ENCODE measurements around the gene ZMIZ1.

ZMIZ1 gene

DNA sequence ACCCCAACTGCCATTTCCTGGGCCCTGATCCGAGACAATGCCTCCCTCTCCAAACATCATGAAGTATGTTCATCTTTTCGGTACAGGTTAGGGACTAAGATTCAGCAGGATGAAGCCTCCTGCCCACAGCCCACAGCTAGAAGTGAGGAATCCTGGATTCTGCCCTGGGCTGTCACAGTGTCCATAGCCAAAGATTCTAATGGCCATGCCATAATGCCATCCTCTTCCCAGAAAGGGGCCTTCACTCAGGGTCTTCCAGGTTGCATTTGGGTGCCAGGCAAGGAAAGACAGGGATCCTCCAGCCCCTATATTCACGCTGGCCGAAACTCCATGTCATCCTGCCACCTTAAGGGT lies 15.7 kb upstream of the ZMIZ1 start:
- no peak overlapping the region for H3K9ac ChIP-seq (ENCODE audit: low read depth in 1 of 2, low read length in 2 of 2)
- no peak overlapping the region for H3K4me3 ChIP-seq (ENCODE audit: low read depth in 1 of 2, low read length in 2 of 2)
- H3K36me3 ChIP-seq (ENCODE audit: control insufficient read depth in 1 of 2, insufficient read depth in 2 of 2, low read length in 2 of 2): no peaks in the 10 kb centered on the region
- H3K9me3 ChIP-seq (ENCODE audit: control insufficient read depth in 1 of 2, low read length in 2 of 2): no peaks in the 10 kb centered on the region
- peaks cover 70 to 78% of the 10 kb centered on the region in 2 donors for H3K4me1 ChIP-seq (ENCODE audit: control insufficient read depth in 1 of 2, insufficient read depth in 2 of 2, low read length in 2 of 2)
- no peak overlapping the region for H3K27ac ChIP-seq (ENCODE audit: low read depth, low read length)
- no peaks in the 10 kb centered on the region for H3K27me3 ChIP-seq (ENCODE audit: control insufficient read depth in 1 of 2, insufficient read depth in 2 of 2, low read length in 2 of 2)

DNA sequence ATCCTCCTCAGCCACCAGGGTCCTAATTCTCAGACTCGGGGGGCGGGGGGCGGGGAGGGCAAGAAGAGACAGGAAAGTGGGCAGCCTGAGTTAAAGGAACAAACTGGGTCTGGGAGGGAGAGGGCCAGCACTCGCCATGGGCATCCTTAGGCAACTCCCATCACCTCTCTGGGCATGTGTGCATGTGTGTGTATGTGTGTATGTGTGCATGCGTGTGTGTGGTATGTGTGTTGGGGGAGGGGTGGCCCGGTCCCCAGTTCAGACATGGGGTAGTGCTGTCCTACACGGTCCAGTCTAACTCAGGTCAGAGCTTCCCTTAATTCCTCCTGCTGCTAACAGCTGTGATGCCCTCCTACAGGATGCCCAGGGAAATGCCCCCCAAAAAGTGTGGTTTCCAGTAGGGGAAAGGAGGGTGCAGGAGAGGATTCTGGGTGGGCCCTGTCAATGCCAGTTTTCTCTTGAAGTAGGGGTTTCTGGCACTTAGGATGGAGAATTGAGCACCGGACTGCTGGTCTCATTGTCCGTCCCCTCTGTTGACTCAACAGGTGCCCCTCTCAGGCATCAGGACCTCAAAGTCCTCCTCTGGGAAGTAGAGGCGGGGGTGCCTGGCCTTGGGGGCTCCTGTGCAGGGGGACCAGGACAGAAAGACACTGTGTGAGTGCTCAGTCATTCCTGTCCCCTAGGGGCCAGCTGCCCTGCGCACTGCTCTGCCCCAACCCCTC lies 15.1 kb upstream of the ZMIZ1 start:
- H3K4me3 ChIP-seq (ENCODE audit: low read depth in 1 of 2, low read length in 2 of 2): no peak overlapping the region
- no peaks in the 10 kb centered on the region for H3K27me3 ChIP-seq (ENCODE audit: control insufficient read depth in 1 of 2, insufficient read depth in 2 of 2, low read length in 2 of 2)
- no peak overlapping the region for H3K9ac ChIP-seq (ENCODE audit: low read depth in 1 of 2, low read length in 2 of 2)
- no peaks in the 10 kb centered on the region for H3K36me3 ChIP-seq (ENCODE audit: control insufficient read depth in 1 of 2, insufficient read depth in 2 of 2, low read length in 2 of 2)
- no peak overlapping the region for H3K27ac ChIP-seq (ENCODE audit: low read depth, low read length)
- H3K9me3 ChIP-seq (ENCODE audit: control insufficient read depth in 1 of 2, low read length in 2 of 2): no peaks in the 10 kb centered on the region
- H3K4me1 ChIP-seq (ENCODE audit: control insufficient read depth in 1 of 2, insufficient read depth in 2 of 2, low read length in 2 of 2): peaks cover 70 to 78% of the 10 kb centered on the region in 2 donors

DNA sequence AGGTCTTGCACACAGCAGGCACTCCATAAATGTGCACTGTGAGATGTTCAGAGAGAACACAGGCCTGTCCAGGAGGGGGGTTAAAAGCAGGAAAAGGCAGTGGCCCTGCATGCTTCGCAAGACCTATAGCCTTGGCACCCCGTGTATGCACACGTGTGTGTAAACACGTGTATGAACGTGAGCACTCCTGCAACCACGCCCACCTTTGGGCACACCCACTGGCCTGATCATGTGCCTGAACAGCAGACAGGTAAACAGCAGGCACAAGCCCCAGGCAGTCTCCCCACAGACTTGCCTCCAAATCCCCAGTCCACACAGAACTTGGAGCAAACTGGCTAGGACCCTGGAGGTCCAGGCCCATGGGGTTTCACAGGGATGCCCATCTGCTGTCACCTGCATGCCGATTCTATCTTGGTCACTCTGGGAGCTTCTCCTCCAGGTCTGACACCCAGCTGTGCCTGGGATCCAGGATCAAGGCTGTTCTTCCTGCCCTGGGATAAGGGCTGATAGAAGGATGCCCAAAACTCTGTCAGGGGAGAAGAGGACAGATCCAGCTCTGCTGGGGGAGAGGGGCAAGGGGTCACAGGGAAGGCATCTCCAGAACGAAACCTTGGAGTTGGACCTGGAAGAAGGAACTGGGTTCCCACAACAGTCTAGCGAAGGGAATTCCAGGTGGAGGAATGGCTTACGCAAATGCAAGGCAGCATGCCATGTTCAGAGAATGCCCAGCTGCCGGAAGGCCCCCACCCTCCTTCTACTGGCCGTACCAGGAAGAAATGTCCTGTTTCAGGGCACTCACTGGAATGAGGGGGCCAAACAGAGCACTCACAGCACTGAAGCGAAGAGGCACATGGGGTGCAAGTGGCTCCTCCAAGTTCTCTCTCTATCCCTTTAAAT lies 14.3 kb upstream of the ZMIZ1 start:
- H3K9me3 ChIP-seq (ENCODE audit: control insufficient read depth in 1 of 2, low read length in 2 of 2): no peaks in the 10 kb centered on the region
- H3K4me3 ChIP-seq (ENCODE audit: low read depth in 1 of 2, low read length in 2 of 2): no peak overlapping the region
- no peaks in the 10 kb centered on the region for H3K36me3 ChIP-seq (ENCODE audit: control insufficient read depth in 1 of 2, insufficient read depth in 2 of 2, low read length in 2 of 2)
- peak overlapping the region in 1 of 2 donors; percentile 18 for H3K9ac ChIP-seq (ENCODE audit: low read depth in 1 of 2, low read length in 2 of 2)
- peak overlapping the region; percentile 27 for H3K27ac ChIP-seq (ENCODE audit: low read depth, low read length)
- peaks cover 71 to 77% of the 10 kb centered on the region in 2 donors for H3K4me1 ChIP-seq (ENCODE audit: control insufficient read depth in 1 of 2, insufficient read depth in 2 of 2, low read length in 2 of 2)
- no peaks in the 10 kb centered on the region for H3K27me3 ChIP-seq (ENCODE audit: control insufficient read depth in 1 of 2, insufficient read depth in 2 of 2, low read length in 2 of 2)

DNA sequence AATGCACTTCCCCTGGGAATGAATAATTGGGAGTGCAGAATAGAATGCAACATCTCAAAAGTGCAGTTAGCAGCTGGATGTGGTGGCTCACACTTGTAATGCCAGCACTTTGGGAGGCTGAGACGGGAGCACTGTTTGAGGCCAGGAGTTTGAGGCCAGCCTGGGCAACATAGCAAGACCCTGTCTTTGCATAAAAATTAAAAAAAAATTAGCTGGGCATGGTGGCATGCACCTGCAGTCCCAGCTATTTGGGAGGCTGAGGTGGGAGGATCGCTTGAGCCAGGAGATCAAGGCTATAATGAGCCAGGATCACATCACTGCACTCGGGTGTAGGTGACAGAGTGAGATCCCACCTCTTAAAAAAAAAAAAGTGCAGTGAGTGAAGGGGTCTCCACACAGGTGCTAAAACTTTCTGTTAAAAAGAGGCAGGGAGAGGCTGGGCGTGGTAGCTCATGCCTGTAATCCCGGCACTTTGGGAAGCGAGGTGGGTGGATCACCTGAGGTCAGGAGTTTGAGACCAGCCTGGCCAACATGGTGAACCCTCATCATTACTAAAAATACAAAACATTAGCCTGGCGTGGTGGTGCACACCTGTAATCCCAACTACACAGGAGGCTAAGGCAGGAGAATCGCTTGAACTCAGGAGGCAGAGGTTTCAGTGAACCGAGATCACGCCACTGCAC lies 13.5 kb upstream of the ZMIZ1 start:
- Histone ChIP-seq H3K9me3 (ENCODE audit: control insufficient read depth in 1 of 2, low read length in 2 of 2) (no peaks in the 10 kb centered on the region), H3K36me3 (ENCODE audit: control insufficient read depth in 1 of 2, insufficient read depth in 2 of 2, low read length in 2 of 2) (no peaks in the 10 kb centered on the region), H3K27ac (ENCODE audit: low read depth, low read length) (peak overlapping the region; percentile 27), H3K4me1 (ENCODE audit: control insufficient read depth in 1 of 2, insufficient read depth in 2 of 2, low read length in 2 of 2) (peaks cover 74 to 80% of the 10 kb centered on the region in 2 donors), H3K4me3 (ENCODE audit: low read depth in 1 of 2, low read length in 2 of 2) (no peak overlapping the region), H3K27me3 (ENCODE audit: control insufficient read depth in 1 of 2, insufficient read depth in 2 of 2, low read length in 2 of 2) (no peaks in the 10 kb centered on the region), H3K9ac (ENCODE audit: low read depth in 1 of 2, low read length in 2 of 2) (peak overlapping the region in 1 of 2 donors; percentile 18)

DNA sequence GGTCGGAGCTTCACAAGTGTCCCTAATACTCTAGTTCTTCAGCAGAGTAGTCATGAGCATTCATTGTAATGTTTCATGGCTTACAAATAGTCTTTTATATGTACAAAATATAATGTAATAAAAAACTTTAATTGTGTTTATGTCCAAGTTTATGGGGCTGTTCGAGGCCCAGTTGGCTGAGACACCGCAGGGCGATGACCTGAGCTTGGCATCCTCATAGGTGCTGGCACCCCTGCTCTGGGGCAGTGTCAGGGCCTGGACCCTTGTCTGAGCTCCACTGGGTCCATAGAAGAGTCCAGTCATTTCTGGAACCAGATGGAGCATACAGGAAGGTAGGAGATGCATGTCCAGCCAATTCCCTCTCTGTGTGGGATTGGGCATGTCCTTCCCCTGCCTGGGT lies 12.9 kb upstream of the ZMIZ1 start:
- H3K9ac ChIP-seq (ENCODE audit: low read depth in 1 of 2, low read length in 2 of 2): no peak overlapping the region
- no peak overlapping the region for H3K4me3 ChIP-seq (ENCODE audit: low read depth in 1 of 2, low read length in 2 of 2)
- H3K4me1 ChIP-seq (ENCODE audit: control insufficient read depth in 1 of 2, insufficient read depth in 2 of 2, low read length in 2 of 2): peaks cover 74 to 79% of the 10 kb centered on the region in 2 donors
- H3K27me3 ChIP-seq (ENCODE audit: control insufficient read depth in 1 of 2, insufficient read depth in 2 of 2, low read length in 2 of 2): no peaks in the 10 kb centered on the region
- no peak overlapping the region for H3K27ac ChIP-seq (ENCODE audit: low read depth, low read length)
- no peaks in the 10 kb centered on the region for H3K36me3 ChIP-seq (ENCODE audit: control insufficient read depth in 1 of 2, insufficient read depth in 2 of 2, low read length in 2 of 2)
- no peaks in the 10 kb centered on the region for H3K9me3 ChIP-seq (ENCODE audit: control insufficient read depth in 1 of 2, low read length in 2 of 2)

DNA sequence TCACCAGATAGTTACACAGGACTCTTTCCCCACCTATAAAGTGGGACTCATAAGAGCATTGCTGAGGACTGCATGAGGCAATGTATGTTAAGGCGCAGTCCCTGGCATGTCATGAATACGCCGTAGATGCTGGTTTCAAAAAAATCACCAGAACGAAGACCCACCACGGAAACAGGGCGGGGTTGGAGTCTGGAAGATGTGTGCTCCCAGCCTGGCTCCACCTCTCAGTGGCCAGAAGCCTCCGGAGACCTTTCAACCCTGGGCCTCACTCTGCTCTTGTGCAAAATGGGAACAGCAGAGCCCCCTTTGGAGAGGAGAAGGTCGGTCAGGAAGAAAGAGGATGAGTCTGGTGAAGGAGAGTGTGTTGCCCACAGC lies 12.4 kb upstream of the ZMIZ1 start:
- no peak overlapping the region for H3K27ac ChIP-seq (ENCODE audit: low read depth, low read length)
- peaks cover 74 to 79% of the 10 kb centered on the region in 2 donors for H3K4me1 ChIP-seq (ENCODE audit: control insufficient read depth in 1 of 2, insufficient read depth in 2 of 2, low read length in 2 of 2)

DNA sequence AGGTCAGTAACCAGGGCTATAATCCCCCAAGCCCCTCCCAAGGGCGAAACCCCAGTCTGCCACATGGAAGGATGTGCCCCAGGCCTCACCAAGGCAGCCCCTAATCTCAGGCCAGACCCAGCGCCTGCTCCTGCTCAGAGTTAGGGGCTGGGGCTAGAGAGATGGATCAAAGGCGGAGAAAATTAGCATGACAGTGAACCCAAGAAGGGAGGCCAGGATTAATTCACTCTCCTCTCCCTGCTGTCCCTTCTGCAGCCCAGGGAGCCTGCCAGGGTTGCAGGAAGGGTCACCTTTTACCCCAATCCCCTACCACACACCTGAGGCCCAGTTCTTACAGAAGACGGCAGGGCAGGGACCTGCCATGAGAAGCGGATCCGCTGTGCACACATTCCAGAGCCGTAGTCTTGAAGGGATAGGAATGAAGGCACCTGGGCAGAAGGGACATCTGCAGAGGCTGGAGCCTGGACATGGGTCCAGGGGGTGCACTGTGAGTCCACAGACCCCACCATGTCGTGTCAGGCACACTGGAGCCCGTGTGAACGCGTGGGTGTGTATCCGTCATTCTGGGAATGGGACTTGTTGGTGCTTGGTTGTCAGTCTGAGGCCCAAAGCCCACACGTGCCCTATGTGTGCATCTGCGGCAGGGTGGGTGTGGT lies 11.9 kb upstream of the ZMIZ1 start:
- H3K27me3 ChIP-seq (ENCODE audit: control insufficient read depth in 1 of 2, insufficient read depth in 2 of 2, low read length in 2 of 2): no peaks in the 10 kb centered on the region
- H3K4me1 ChIP-seq (ENCODE audit: control insufficient read depth in 1 of 2, insufficient read depth in 2 of 2, low read length in 2 of 2): peaks cover 74 to 76% of the 10 kb centered on the region in 2 donors
- H3K36me3 ChIP-seq (ENCODE audit: control insufficient read depth in 1 of 2, insufficient read depth in 2 of 2, low read length in 2 of 2): no peaks in the 10 kb centered on the region
- no peak overlapping the region for H3K9ac ChIP-seq (ENCODE audit: low read depth in 1 of 2, low read length in 2 of 2)
- H3K9me3 ChIP-seq (ENCODE audit: control insufficient read depth in 1 of 2, low read length in 2 of 2): no peaks in the 10 kb centered on the region
- no peak overlapping the region for H3K4me3 ChIP-seq (ENCODE audit: low read depth in 1 of 2, low read length in 2 of 2)
- no peak overlapping the region for H3K27ac ChIP-seq (ENCODE audit: low read depth, low read length)

More for the DNA sequence above, 12.4 kb upstream of the ZMIZ1 start:
- H3K36me3 ChIP-seq (ENCODE audit: control insufficient read depth in 1 of 2, insufficient read depth in 2 of 2, low read length in 2 of 2): no peaks in the 10 kb centered on the region
- no peak overlapping the region for H3K4me3 ChIP-seq (ENCODE audit: low read depth in 1 of 2, low read length in 2 of 2)
- H3K27me3 ChIP-seq (ENCODE audit: control insufficient read depth in 1 of 2, insufficient read depth in 2 of 2, low read length in 2 of 2): no peaks in the 10 kb centered on the region
- no peaks in the 10 kb centered on the region for H3K9me3 ChIP-seq (ENCODE audit: control insufficient read depth in 1 of 2, low read length in 2 of 2)
- no peak overlapping the region for H3K9ac ChIP-seq (ENCODE audit: low read depth in 1 of 2, low read length in 2 of 2)

DNA sequence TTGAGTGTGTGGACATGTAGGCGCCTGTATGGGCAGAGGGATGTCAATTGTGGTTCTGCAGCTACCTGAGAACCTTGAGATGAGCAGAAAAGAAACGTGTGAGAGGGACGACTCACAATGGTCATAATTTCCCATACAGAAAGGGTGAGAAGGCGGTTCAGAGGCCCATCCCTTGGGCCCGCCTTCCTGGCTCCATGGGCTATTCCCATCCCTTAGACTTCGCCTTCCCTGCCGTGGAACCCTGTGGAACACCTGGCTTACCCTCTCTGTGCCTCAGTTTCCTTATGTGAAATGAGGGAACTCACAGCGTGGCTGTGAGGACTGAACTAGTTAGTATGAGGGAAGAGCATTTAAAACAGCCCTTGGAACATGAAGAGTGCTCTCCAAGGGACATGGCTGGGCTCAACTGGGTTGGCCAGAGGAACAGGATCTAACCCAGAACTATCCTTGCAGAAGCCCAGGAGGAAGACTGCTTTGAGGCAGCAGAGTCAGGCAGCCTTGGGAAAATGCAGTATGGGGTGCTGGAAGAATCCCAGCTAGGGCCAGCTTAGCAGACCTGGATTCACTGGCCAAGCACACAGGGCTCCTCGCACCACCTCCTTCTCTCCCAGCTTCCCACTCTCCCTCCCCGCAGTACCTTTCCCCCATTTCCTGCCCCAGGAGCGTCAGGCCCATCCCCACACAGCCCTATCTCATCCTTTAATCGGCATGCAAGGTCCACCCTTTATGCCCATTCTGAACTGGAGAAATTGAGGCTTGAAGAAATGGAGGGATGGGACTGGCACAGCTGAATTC lies 11.1 kb upstream of the ZMIZ1 start:
- Histone ChIP-seq H3K27me3 (ENCODE audit: control insufficient read depth in 1 of 2, insufficient read depth in 2 of 2, low read length in 2 of 2) (no peaks in the 10 kb centered on the region), H3K9ac (ENCODE audit: low read depth in 1 of 2, low read length in 2 of 2) (no peak overlapping the region), H3K4me3 (ENCODE audit: low read depth in 1 of 2, low read length in 2 of 2) (no peak overlapping the region), H3K36me3 (ENCODE audit: control insufficient read depth in 1 of 2, insufficient read depth in 2 of 2, low read length in 2 of 2) (no peaks in the 10 kb centered on the region), H3K4me1 (ENCODE audit: control insufficient read depth in 1 of 2, insufficient read depth in 2 of 2, low read length in 2 of 2) (peaks cover 74% of the 10 kb centered on the region in 2 donors), H3K9me3 (ENCODE audit: control insufficient read depth in 1 of 2, low read length in 2 of 2) (no peaks in the 10 kb centered on the region), H3K27ac (ENCODE audit: low read depth, low read length) (no peak overlapping the region)
